H1 (cell line): Measurements from ENCODE around the gene PFKFB3. TPM values are rescaled to one million over a fixed set of nuclear protein-coding genes. Genes with fewer than 3 reads are reported as not detected.

Source experiments
- CHD1 ChIP-seq: IDR thresholded peaks from 2 replicates; pipeline ENCODE4 v1.6.1; 2012; ENCODE audit warnings: low read depth, low read length, improper control_type of control experiment
- CHD2 ChIP-seq: IDR thresholded peaks from 2 replicates; pipeline ENCODE4 v1.6.1; 2012; ENCODE audit warnings: low read length, improper control_type of control experiment
- CREB1 ChIP-seq: IDR thresholded peaks from 2 replicates; pipeline ENCODE4 v1.6.1; 2012; ENCODE audit warnings: inconsistent platforms
- JUN ChIP-seq: IDR thresholded peaks from 2 replicates; pipeline ENCODE4 v1.6.1; 2011; ENCODE audit warnings: low read depth, mild to moderate bottlenecking, improper control_type of control experiment, low read length
- KDM5A ChIP-seq: fragments of 200-600 bp; IDR thresholded peaks from 2 replicates; pipeline ENCODE4 v1.7.1; 2012; ENCODE audit warnings: mild to moderate bottlenecking, low read length, inconsistent platforms, mixed read lengths
- POU5F1 ChIP-seq: IDR thresholded peaks from 2 replicates; pipeline ENCODE4 v1.6.1; 2011; ENCODE audit warnings: low read depth, mild to moderate bottlenecking, low read length, moderate library complexity
- RBBP5 ChIP-seq: IDR thresholded peaks from 2 replicates; pipeline ENCODE4 v1.7.1; 2012; ENCODE audit warnings: low read depth, mild to moderate bottlenecking, inconsistent platforms, low read length, moderate library complexity, borderline replicate concordance
- RNF2 ChIP-seq: fragments of 200-900, 300-1000 bp; sonication (generic); IDR thresholded peaks from 2 replicates; pipeline ENCODE4 v1.7.1; 2016; ENCODE audit warnings: borderline replicate concordance, low read depth, mild to moderate bottlenecking, antibody characterized with exemption, low read length; ENCODE audit not compliant: poor library complexity, severe bottlenecking; ENCODE audit errors: missing control alignments
- RXRA ChIP-seq: IDR thresholded peaks from 2 replicates; pipeline ENCODE4 v1.6.1; 2011; ENCODE audit warnings: low read depth, mild to moderate bottlenecking, low read length, moderate library complexity; ENCODE audit not compliant: insufficient read depth
- SAP30 ChIP-seq: fragments of 300-600 bp; sonication (generic); IDR thresholded peaks from 2 replicates; pipeline ENCODE4 v1.7.1; 2012; ENCODE audit warnings: low read length, moderate library complexity, mild to moderate bottlenecking, inconsistent platforms; ENCODE audit not compliant: insufficient read depth, insufficient replicate concordance
- TAF7 ChIP-seq: optimal IDR thresholded peaks from 2 replicates; pipeline ENCODE3; 2011; ENCODE audit warnings: low read depth, mild to moderate bottlenecking, inconsistent platforms, low read length, moderate library complexity, borderline replicate concordance
- polyA plus RNA-seq, 7 experiments: library from polyadenylated mRNA; depleted of rRNA in 3 of 7; stranded (reverse) in 5 of 7; unstranded in 2 of 7; fragments of >200 nt in 5 of 7; fragments of 200-250 nt in 2 of 7; gene quantifications; 1 replicate in 5 of 7; 2 replicates in 1 of 7; 4 replicates in 1 of 7; pipeline versions ENCODE4 v1.2.1 to v1.2.3, GENCODE V29; 2011 to 2013; ENCODE audit warnings: missing spikeins in 2 of 7, mixed read lengths in 2 of 7
- total RNA-seq: library from RNA; stranded (reverse); fragmentation: NEBNext Ultra II Directional; extraction: Animal tissue kit (Norgen Biotek cat#: 25700); gene quantifications from 2 replicates; pipeline ENCODE4 v1.2.1, GENCODE V29; 2021

The PFKFB3 gene
- total and polyA plus RNA-seq, 2 of the 8 experiments (the other 6 are each of a cell fraction or from before 2014, with no cell fraction given): 15.6 to 32.0 TPM

- TF ChIP-seq JUN (no peak), CREB1 (0 out of 2 replicates have a peak, but pooled peaks have one; percentile 17), KDM5A (no peak), RBBP5 (no peak), RNF2 (peak; percentile 31), CHD1 (no peak), TAF7 (no peak), CHD2 (no peak), POU5F1 (no peak), SAP30 (no peak), RXRA (no peak)
Measured at GRCh38 chr10:6203331-6204062, 765 bp downstream of the PFKFB3 start (continued).
